ENCODE measurements around the gene AP4E1.
"Not testable (repeated sequence)": the region's sequence is repeated elsewhere in the genome, so short reads cannot be mapped to it uniquely, and the experiment has no call there.

AP4E1 gene

DNA sequence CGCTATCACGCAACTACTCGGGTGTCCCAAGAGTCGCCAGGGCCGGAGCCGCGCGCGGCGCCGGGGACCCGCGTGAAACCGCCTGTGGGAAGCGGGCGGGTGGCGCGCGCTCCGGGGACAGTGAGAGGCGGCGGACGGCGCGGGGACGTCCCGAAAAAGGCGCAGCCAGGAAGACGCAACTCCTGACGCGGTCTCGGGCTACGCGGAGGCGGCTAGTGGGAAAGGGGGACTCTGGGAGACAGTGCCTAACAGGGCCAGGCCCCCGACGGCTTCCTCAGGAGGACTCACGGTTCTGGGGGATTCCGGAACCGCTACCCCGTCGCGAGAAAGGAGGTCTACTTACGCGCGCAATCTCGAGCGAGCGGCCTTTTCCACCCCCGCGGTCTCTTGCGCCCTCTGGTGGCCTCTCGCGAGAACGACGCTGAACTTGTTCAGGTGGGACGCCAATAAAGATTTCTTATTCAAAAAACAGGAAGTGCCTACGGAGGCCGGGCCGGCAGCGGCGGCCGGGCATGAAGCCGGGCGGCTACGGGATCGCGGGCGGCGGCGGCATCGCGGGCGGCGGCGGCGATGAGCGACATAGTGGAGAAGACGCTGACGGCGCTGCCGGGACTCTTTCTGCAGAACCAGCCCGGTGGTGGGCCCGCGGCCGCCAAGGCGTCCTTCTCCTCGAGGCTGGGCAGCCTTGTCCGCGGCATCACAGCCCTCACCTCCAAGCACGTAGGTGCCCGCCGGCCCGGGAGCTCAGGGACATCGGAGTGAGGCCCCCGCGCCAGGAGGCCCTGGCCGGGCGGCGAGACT, at the start of gene AP4E1:
AP4E1 (plus strand) TSS at position 475 of the 801 bp plus-strand sequence; CDS start at position 571, 96 bp downstream.
- Mint-ChIP-seq H3K27me3 (ENCODE audit: low read depth) (no peaks in the 10 kb centered on the region), H3K36me3 (ENCODE audit: low read depth) (peaks cover 6% of the 10 kb centered on the region), H3K27ac (peak within 1 kb of the TSS; percentile 95), H3K9me3 (no peaks in the 10 kb centered on the region), H3K4me1 (ENCODE audit: low read depth) (peaks cover 15% of the 10 kb centered on the region), H3K4me3 (peak within 1 kb of the TSS; percentile 90)

DNA sequence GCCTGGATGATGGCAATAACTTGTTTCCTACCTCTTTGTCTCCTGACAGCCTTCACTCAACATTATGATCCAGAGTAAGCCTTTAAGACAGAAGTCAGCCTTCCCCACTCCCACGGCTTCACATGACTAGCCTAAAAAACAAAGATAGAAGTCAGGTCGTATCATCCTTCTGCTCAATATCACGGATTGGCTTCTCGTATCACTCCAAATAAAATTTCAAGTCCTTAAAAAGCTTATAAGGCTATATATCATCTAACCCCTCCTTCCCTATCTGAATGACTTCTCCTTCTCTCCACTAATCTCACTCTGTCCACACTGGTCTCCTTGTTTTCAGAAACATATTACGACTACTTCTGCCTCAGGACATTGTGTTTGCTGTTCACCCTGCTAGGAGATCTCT, 47.7 kb upstream of the AP4E1 start:
- Mint-ChIP-seq H3K9me3 (no peaks in the 10 kb centered on the region), H3K4me3 (no peak overlapping the region), H3K4me1 (ENCODE audit: low read depth) (no peaks in the 10 kb centered on the region), H3K27me3 (ENCODE audit: low read depth) (peaks cover 21% of the 10 kb centered on the region), H3K27ac (no peak overlapping the region), H3K36me3 (ENCODE audit: low read depth) (no peaks in the 10 kb centered on the region)

DNA sequence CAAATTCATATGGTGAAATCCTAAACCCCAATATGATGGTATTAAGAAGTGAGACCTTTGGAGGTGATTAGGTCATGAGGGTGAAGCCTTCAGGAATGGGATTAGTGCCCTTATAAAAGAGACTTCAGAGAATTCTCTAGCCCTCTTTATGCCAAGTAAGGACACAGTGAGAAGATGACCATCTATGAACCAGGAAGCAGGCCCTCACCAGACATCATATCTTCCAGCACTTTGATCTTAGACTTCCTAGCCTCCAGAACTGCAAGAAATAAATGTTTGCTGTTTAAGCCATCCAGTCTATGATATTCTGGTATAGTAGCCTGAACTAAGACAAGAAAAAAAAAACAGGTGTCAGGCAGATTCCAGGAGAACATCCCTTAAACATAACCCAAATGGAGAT, 45.9 kb upstream of the AP4E1 start:
- no peak overlapping the region for H3K27ac Mint-ChIP-seq
- no peaks in the 10 kb centered on the region for H3K9me3 Mint-ChIP-seq
- no peak overlapping the region for H3K4me3 Mint-ChIP-seq
- no peaks in the 10 kb centered on the region for H3K36me3 Mint-ChIP-seq (ENCODE audit: low read depth)
- peaks cover 21% of the 10 kb centered on the region for H3K27me3 Mint-ChIP-seq (ENCODE audit: low read depth)
- no peaks in the 10 kb centered on the region for H3K4me1 Mint-ChIP-seq (ENCODE audit: low read depth)

GRCh38 chr15:50864873-50865272, 43.6 kb upstream of the AP4E1 start:
- Mint-ChIP-seq H3K36me3 (ENCODE audit: low read depth) (no peaks in the 10 kb centered on the region), H3K27ac (no peak overlapping the region), H3K4me3 (no peak overlapping the region), H3K4me1 (ENCODE audit: low read depth) (no peaks in the 10 kb centered on the region), H3K27me3 (ENCODE audit: low read depth) (peaks cover 26% of the 10 kb centered on the region), H3K9me3 (no peaks in the 10 kb centered on the region)

DNA sequence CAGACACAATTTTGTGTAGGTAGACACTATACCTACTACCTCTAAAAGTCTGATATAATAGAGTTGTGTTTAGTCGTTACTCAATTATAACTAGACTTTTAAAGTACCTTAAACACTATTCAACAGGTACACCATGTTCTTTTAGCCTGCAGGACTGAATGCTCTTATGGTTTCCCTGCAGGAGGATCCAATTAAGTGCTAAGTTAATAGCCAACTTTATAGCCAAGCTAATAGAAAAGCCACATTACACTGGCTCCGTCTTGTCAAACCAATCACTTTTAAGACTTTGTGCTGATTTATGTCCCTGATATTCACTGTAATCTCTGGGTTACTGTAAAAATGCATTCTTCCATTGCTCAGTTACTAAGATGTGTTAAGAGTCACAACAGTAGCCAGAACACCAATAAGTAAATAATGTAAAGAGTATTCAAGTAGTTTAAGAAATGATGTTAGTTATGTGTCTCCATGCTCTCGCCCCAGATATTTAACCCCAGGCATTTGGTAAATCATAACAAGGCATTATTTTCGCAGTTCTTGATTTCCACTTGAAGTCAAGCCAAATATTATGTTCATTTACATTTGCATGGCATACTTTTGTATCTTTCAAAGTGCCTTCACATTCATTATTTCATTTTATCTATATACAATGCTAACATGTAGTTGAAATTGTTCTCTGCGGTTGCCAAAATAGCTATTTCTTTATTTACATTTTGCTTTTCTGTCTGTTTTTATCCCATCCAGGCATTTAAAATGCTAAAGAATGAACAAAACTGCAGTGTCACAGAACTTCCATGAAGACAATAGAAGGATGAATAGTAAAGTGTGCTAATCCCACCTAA, 42.7 kb upstream of the AP4E1 start:
- no peak overlapping the region for H3K4me3 Mint-ChIP-seq
- H3K27ac Mint-ChIP-seq = no peak overlapping the region
- no peaks in the 10 kb centered on the region for H3K36me3 Mint-ChIP-seq (ENCODE audit: low read depth)
- peaks cover 32% of the 10 kb centered on the region for H3K27me3 Mint-ChIP-seq (ENCODE audit: low read depth)
- no peaks in the 10 kb centered on the region for H3K9me3 Mint-ChIP-seq
- no peaks in the 10 kb centered on the region for H3K4me1 Mint-ChIP-seq (ENCODE audit: low read depth)

- H3K4me3 Mint-ChIP-seq = no peak overlapping the region
- H3K27ac Mint-ChIP-seq = no peak overlapping the region
- no peaks in the 10 kb centered on the region for H3K9me3 Mint-ChIP-seq
- H3K4me1 Mint-ChIP-seq (ENCODE audit: low read depth) = peaks cover 4% of the 10 kb centered on the region
- peaks cover 46% of the 10 kb centered on the region for H3K27me3 Mint-ChIP-seq (ENCODE audit: low read depth)
- H3K36me3 Mint-ChIP-seq (ENCODE audit: low read depth) = no peaks in the 10 kb centered on the region
Observed at GRCh38 chr15:50871832-50872231, 36.7 kb upstream of the AP4E1 start.

DNA sequence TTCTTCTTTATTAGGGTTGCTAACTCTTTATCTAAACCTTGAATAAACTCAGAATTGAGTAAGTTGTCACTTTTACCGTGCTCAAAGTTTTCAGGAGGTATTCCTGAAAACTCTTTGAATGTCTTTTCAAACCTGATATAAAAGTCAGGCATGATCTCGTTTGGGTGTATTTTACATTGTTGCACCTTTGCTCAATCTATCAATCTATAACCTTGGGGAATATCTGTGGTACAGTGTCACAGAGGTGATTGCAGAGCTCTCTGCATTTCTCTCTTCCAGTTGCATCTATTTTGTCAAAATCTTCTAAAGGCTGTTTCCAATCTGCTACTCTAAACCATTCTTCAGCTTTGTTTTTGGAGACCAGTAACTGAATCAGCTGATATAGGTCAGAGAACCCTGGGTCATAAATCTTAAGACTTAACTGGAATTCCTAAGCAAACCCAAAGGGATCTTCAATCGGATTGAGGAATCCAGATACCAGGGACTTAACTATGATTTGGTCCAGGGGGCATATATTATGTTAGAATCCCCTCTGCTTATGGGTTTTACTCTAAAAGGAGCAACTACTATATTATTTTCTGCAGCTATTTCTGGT, 35.6 kb upstream of the AP4E1 start:
- Mint-ChIP-seq H3K27me3 (ENCODE audit: low read depth) (peaks cover 43% of the 10 kb centered on the region), H3K4me3 (no peak overlapping the region), H3K4me1 (ENCODE audit: low read depth) (peaks cover 12% of the 10 kb centered on the region), H3K27ac (no peak overlapping the region), H3K9me3 (no peaks in the 10 kb centered on the region), H3K36me3 (ENCODE audit: low read depth) (no peaks in the 10 kb centered on the region)

- H3K9me3 Mint-ChIP-seq = no peaks in the 10 kb centered on the region
- peaks cover 38% of the 10 kb centered on the region for H3K27me3 Mint-ChIP-seq (ENCODE audit: low read depth)
- H3K27ac Mint-ChIP-seq = no peak overlapping the region
- no peak overlapping the region for H3K4me3 Mint-ChIP-seq
- H3K36me3 Mint-ChIP-seq (ENCODE audit: low read depth) = no peaks in the 10 kb centered on the region
- H3K4me1 Mint-ChIP-seq (ENCODE audit: low read depth) = peaks cover 22% of the 10 kb centered on the region
Observed at GRCh38 chr15:50873935-50874361, 34.5 kb upstream of the AP4E1 start.

DNA sequence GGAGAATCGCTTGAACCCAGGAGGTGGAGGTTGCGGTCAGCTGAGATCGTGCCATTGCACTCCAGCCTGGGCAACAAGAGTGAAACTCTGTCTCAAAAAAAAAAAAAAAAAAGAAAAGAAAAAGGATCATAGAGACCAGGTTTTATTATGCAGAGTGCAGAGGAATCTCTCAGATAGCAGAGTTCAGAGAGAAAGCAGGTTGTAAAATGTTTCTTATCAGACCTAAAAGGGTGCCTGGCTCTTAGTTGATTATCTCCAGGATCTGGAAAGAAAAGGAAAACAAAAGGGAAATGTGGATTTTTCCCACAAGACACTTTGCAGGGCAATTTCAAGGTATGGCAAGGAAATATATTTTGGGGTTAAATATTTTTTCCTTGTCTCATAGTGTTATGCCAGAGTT, 33.2 kb upstream of the AP4E1 start:
- Mint-ChIP-seq H3K27me3 (ENCODE audit: low read depth) (peaks cover 33% of the 10 kb centered on the region), H3K4me1 (ENCODE audit: low read depth) (peaks cover 29% of the 10 kb centered on the region)
- not testable (repeated sequence) for H3K9me3 Mint-ChIP-seq; H3K27ac Mint-ChIP-seq; H3K36me3 Mint-ChIP-seq (ENCODE audit: low read depth); H3K4me3 Mint-ChIP-seq

GRCh38 chr15:50876260-50876988, 32.1 kb upstream of the AP4E1 start:
- H3K4me1 Mint-ChIP-seq (ENCODE audit: low read depth) = peaks cover 41% of the 10 kb centered on the region
- peak overlapping the region; percentile 65 for H3K27ac Mint-ChIP-seq
- H3K36me3 Mint-ChIP-seq (ENCODE audit: low read depth) = peaks cover 2% of the 10 kb centered on the region
- no peaks in the 10 kb centered on the region for H3K9me3 Mint-ChIP-seq
- H3K27me3 Mint-ChIP-seq (ENCODE audit: low read depth) = peaks cover 23% of the 10 kb centered on the region
- peak overlapping the region; percentile 64 for H3K4me3 Mint-ChIP-seq

- Mint-ChIP-seq H3K27me3 (ENCODE audit: low read depth) (peaks cover 17% of the 10 kb centered on the region), H3K4me3 (peak overlapping the region; percentile 64), H3K4me1 (ENCODE audit: low read depth) (peaks cover 46% of the 10 kb centered on the region), H3K27ac (peak overlapping the region; percentile 65), H3K36me3 (ENCODE audit: low read depth) (peaks cover 2% of the 10 kb centered on the region), H3K9me3 (no peaks in the 10 kb centered on the region)
Observed at GRCh38 chr15:50876989-50877360, 31.5 kb upstream of the AP4E1 start.

GRCh38 chr15:50879016-50879617, 29.4 kb upstream of the AP4E1 start:
- Mint-ChIP-seq H3K4me3 (peak overlapping the region; percentile 43), H3K9me3 (no peaks in the 10 kb centered on the region), H3K27me3 (ENCODE audit: low read depth) (no peaks in the 10 kb centered on the region), H3K27ac (peak overlapping the region; percentile 81), H3K4me1 (ENCODE audit: low read depth) (peaks cover 57% of the 10 kb centered on the region), H3K36me3 (ENCODE audit: low read depth) (peaks cover 2% of the 10 kb centered on the region)

DNA sequence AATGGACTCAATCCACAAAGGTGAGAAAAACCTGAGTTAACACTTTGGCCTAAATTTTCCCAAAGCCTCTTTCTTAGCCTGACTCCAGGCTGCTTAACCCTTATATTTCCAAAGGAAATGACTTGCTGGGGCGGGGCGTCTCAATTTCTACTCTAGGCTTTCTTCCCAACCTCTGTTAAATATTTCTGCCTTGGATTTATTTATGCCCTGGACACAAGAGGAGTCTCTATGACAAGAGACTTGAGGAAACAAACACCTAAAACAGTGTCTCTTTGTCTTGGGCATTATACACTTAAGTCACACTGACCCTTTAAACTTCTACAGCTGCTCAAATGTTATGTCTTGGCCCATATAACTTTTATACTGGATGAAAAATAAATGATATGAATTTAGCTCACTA, 28.3 kb upstream of the AP4E1 start:
- Mint-ChIP-seq H3K4me1 (ENCODE audit: low read depth) (peaks cover 68% of the 10 kb centered on the region), H3K4me3 (peak overlapping the region; percentile 61), H3K27ac (peak overlapping the region; percentile 92), H3K27me3 (ENCODE audit: low read depth) (no peaks in the 10 kb centered on the region), H3K36me3 (ENCODE audit: low read depth) (peaks cover 2% of the 10 kb centered on the region), H3K9me3 (no peaks in the 10 kb centered on the region)

- Mint-ChIP-seq H3K27ac (peak overlapping the region; percentile 92), H3K4me1 (ENCODE audit: low read depth) (peaks cover 73% of the 10 kb centered on the region), H3K9me3 (no peaks in the 10 kb centered on the region), H3K36me3 (ENCODE audit: low read depth) (peaks cover 2% of the 10 kb centered on the region), H3K4me3 (peak overlapping the region; percentile 61), H3K27me3 (ENCODE audit: low read depth) (no peaks in the 10 kb centered on the region)
Observed at GRCh38 chr15:50880651-50881114, 27.8 kb upstream of the AP4E1 start.
